Fibroblast of the aortic adventitia (primary cell): ENCODE measurements around the gene GAPDH. TPM values are rescaled to one million over a fixed set of nuclear protein-coding genes. Genes with fewer than 3 reads are reported as not detected.

Experiments
- DNase-seq: peaks from one replicate; pipeline ENCODE4 v3.0.0-alpha.2; 2010; ENCODE audit warnings: low read depth
- H3K4me3 ChIP-seq: 2 replicates; pipeline ENCODE4 v1.5.1; 2011; ENCODE audit warnings: low read depth, mild to moderate bottlenecking, control low read depth, low read length, moderate library complexity
- total RNA-seq: library from RNA; depleted of rRNA; stranded (reverse); fragments of >200 nt; gene quantifications from 2 replicates; pipeline ENCODE4 v1.2.3, GENCODE V29; 2012; ENCODE audit warnings: low replicate concordance
- TF ChIP-seq, protein P1 (sequence below): IDR thresholded peaks from 2 replicates; pipeline ENCODE4 v1.5.1; 2011; ENCODE audit warnings: mild to moderate bottlenecking, low read length, control low read depth, inconsistent platforms; ENCODE audit not compliant: insufficient read depth

GAPDH gene
- total RNA-seq, 1 donor = 5,776 TPM

DNA sequence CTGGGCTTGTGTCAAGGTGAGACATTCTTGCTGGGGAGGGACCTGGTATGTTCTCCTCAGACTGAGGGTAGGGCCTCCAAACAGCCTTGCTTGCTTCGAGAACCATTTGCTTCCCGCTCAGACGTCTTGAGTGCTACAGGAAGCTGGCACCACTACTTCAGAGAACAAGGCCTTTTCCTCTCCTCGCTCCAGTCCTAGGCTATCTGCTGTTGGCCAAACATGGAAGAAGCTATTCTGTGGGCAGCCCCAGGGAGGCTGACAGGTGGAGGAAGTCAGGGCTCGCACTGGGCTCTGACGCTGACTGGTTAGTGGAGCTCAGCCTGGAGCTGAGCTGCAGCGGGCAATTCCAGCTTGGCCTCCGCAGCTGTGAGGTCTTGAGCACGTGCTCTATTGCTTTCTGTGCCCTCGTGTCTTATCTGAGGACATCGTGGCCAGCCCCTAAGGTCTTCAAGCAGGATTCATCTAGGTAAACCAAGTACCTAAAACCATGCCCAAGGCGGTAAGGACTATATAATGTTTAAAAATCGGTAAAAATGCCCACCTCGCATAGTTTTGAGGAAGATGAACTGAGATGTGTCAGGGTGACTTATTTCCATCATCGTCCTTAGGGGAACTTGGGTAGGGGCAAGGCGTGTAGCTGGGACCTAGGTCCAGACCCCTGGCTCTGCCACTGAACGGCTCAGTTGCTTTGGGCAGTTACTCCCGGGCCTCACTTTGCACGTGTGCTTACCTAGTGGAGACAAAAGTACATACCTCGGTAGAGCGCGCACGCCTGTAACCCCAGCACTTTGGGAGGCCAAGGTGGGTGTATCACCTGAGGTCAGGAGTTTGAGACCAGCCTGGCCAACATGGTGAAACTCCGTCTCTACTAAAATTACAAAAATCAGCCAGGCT, 4.3 kb downstream of the GAPDH start:
- DNase-seq = peak; percentile 59
- TF ChIP-seq, protein P1, sequence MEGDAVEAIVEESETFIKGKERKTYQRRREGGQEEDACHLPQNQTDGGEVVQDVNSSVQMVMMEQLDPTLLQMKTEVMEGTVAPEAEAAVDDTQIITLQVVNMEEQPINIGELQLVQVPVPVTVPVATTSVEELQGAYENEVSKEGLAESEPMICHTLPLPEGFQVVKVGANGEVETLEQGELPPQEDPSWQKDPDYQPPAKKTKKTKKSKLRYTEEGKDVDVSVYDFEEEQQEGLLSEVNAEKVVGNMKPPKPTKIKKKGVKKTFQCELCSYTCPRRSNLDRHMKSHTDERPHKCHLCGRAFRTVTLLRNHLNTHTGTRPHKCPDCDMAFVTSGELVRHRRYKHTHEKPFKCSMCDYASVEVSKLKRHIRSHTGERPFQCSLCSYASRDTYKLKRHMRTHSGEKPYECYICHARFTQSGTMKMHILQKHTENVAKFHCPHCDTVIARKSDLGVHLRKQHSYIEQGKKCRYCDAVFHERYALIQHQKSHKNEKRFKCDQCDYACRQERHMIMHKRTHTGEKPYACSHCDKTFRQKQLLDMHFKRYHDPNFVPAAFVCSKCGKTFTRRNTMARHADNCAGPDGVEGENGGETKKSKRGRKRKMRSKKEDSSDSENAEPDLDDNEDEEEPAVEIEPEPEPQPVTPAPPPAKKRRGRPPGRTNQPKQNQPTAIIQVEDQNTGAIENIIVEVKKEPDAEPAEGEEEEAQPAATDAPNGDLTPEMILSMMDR = no peak
- no peak overlapping the region for H3K4me3 ChIP-seq

DNA sequence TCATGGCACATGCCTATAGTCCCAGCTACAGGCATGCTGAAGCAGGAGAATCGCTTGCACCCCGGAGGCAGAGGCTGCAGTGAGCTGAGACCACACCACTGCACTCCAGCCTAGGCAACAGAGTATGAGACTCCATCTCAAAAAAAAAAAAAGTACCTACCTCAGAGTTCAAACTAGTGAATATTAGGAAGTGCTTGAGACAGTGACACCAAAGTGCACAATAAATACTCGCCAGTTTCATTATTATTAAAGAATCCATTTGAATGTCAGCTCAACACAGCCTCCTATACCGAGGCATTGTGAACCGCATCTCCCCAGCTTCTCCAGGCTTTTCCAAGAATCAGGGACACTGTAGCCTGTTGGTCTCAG, 5.0 kb downstream of the GAPDH start:
- peak; percentile 27 for DNase-seq
- H3K4me3 ChIP-seq = no peak overlapping the region
- TF ChIP-seq, protein P1 = no peak

DNA sequence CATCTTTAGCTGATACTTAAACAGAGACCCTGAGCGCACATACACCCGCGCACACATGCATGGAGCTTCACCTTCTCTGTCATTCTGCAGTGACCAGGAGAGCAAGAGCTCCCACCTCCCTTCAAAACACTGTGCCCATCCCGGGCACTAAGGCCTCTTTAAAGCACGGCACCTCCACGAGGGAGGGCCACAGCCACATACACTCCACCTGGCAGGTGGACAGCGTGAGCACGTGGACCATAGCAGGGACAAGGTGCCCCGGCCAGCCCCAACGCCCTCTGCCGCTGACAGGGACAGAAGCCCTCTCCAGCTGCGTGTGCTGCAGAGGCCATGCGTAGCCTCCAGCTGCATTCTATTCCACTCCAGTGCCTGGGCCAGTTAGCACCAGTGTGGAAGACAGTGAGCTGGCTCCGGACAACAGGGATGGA, 5.4 kb downstream of the GAPDH start:
- TF ChIP-seq, protein P1 = no peak
- no peak overlapping the region for H3K4me3 ChIP-seq
- no peak for DNase-seq

DNA sequence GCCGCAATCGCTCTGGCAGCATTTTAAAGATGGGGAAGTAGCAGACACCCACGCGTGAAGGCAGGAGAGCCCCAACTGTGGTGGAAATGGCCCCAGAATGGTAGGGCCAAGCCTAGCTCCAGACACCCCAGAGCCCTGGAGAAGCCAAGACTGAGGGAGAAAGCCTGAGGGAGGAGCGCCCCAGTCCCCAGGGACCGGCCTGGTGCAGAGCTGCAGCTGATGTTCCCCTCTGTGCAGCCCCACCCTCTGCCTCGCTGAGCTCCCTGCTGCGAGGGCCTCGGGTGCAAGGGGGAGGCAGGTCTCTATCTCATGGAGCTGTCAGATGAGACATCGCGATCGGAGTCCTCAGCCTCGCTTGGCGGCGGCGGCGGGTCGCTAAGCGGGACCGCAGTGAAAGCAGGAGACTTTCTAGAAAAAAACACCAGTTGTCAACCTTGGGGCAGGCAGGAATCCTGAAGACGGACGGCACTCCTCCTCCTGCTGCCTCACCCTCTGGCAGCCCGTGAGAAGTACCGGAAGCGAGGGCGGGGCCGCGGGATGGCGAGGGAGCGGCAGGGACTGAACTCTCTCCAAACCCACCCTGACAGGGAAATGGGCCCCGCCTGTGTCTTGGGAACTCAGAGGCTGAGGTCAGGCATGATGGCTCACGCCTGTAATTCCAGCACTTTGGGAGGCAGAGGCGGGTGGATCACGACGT, 6.0 kb downstream of the GAPDH start:
- DNase-seq = peak; percentile 95
- peak overlapping the region; percentile 9 for H3K4me3 ChIP-seq
- TF ChIP-seq, protein P1 = no peak

DNA sequence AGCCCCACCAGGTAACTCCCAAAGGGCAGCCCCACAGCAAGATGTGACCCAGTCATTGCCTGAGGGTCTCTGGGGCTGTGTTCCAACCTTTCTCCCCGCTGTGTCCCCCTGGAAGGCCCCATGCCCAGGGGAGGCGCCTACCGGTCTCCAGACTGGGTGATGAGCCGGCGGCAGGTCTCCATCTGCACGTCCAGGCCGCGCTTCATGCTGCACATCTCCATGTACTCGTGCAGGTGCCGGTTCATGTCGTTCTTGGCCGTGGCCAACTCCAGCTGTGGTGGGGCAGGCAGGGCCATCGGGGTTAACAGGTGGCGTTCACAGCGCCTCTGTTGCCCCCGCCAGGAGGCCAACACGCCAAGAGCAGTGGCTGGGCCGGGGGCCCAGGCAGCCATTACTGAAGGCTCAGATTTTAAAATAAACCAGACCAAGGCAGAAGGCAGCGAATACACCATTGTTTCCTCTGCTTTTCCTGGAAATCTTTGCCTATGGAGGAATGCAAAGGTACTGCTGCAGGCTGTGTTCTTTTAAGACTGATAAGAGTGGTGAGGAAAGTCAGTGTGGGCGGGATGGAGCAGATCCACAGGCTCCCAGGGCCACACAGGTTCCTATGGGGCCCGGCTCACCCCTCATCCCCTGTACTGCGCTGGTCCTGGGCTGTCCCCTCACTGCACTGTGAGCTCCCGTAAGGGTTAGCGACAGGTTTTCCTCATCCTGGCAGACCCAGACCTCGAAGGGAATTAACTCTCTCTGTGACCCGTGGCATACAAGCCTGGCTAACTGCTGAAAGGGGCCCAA, 7.3 kb downstream of the GAPDH start:
- H3K4me3 ChIP-seq = no peak overlapping the region

More for the DNA sequence above, 7.3 kb downstream of the GAPDH start:
- TF ChIP-seq, protein P1 = no peak
- DNase-seq = no peak
